ENCODE results near the gene ASMTL.
"Not testable (repeated sequence)": the region's sequence is repeated elsewhere in the genome, so short reads cannot be mapped to it uniquely, and the experiment has no call there.

DNA sequence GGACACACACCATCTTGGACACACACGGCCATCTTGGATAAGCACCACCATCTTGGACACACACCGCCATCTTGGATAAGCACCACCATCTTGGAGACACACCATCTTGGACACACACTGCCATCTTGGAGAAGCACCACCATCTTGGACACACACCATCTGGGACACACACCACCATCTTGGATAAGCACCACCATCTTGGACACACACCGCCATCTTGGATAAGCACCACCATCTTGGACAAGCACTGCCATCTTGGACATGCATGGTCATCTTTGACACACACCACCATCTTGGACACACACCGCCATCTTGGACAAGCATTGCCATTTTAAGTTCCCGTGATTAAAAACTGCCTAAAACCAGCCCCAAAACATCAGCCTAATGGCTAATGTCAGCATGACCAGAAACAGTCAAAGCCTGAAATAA, 4.1 kb downstream of the ASMTL start:
- not testable (repeated sequence) for TF ChIP-seq EZH2 (IDR thresholded peaks at IDR 0.05; ENCODE audit: insufficient read depth, poor library complexity, severe bottlenecking); EZH2phosphoT487 (IDR thresholded peaks at IDR 0.05; ENCODE audit: insufficient read depth, low read depth)
